ENCODE data around the gene CAMKMT. TPM values are rescaled to one million over a fixed set of nuclear protein-coding genes. Genes with fewer than 3 reads are reported as not detected.

The CAMKMT gene
- total and polyA plus RNA-seq, 9 of the 15 experiments (the other 6 are each of a cell fraction or from before 2014, with no cell fraction given), result 1.6 to 15.3 (median 7.4) TPM

DNA sequence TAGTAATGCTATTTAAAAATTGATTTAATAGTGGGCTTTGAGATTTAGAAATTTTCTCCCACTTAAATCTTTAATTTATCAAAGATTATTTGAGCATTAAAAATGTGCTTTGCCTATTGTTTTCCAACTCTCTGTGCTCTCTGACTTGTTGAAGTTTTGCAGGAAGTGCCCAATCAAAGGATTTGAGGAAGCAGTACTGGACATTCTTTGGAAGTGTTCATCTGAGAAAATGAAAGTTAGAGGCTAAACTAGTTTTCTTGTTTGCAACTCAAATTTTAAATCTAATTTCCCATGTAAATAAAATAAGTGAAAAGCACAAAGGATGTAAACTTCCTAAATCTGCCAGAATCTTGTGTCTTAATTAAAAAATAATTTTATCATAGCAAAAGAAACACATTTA, 89.1 kb downstream of the CAMKMT start:
- FAIRE-seq, result no peak
- no peaks in the 10 kb centered on the region for H3K4me1 ChIP-seq (replicated peaks in 1 of 2; ENCODE audit: control insufficient read depth in 2 of 2, insufficient read depth in 2 of 2, low read length in 2 of 2)
- no peak overlapping the region for H3K4me2 ChIP-seq (ENCODE audit: insufficient read depth, low read length)
- intact Hi-C loops (cut with micrococcal nuclease), result no loop called here
- H3K27me3 ChIP-seq (ENCODE audit: control insufficient read depth in 2 of 2, insufficient read depth in 2 of 2, low read length in 2 of 2), result no peaks in the 10 kb centered on the region
- POLR2A ChIA-PET, result interaction anchor here (1.2 kb wide), 1 partner anchor 14 kb away, joined by 3 read pairs; no protein-coding TSS in a partner anchor
- H3K9ac ChIP-seq (ENCODE audit: insufficient read depth in 1 of 2, low read depth in 2 of 2, low read length in 2 of 2), result no peak overlapping the region
- no TSS peak for BruUV-seq (replicated peaks)
- no peak overlapping the region for H2AFZ ChIP-seq (ENCODE audit: low read depth, low read length)
- no peaks in the 10 kb centered on the region for H3K9me3 ChIP-seq (replicated peaks; ENCODE audit: control insufficient read depth, insufficient read depth, low read depth, low read length)
- no peak for ATAC-seq
- CTCF ChIA-PET (ENCODE audit: low intra/inter-chr PET ratio), result no interaction called here
- no peaks in the 10 kb centered on the region for H4K20me1 ChIP-seq (replicated peaks; ENCODE audit: control insufficient read depth, insufficient read depth, low read length)
- TF ChIP-seq PHF20 (IDR thresholded peaks at IDR 0.05; ENCODE audit: partially characterized antibody) (no peak), HIVEP1 (CRISPR knock-in tag; IDR thresholded peaks at IDR 0.05) (no peak), ZNF561 (CRISPR knock-in tag; conservative IDR thresholded peaks at IDR 0.05) (no peak), ID3 (CRISPR knock-in tag; IDR thresholded peaks at IDR 0.05) (no peak), ID3 (tag; IDR thresholded peaks at IDR 0.05) (no peak), ATF3 (IDR thresholded peaks at IDR 0.05) (no peak), ATF3 (CRISPR knock-in tag; conservative IDR thresholded peaks at IDR 0.05) (no peak), SMARCB1 (IDR thresholded peaks at IDR 0.05; ENCODE audit: insufficient read length, low read depth) (no peak), ZKSCAN1 (IDR thresholded peaks at IDR 0.05; ENCODE audit: low read depth, low read length) (no peak)
- TF ChIP-seq, protein P1, sequence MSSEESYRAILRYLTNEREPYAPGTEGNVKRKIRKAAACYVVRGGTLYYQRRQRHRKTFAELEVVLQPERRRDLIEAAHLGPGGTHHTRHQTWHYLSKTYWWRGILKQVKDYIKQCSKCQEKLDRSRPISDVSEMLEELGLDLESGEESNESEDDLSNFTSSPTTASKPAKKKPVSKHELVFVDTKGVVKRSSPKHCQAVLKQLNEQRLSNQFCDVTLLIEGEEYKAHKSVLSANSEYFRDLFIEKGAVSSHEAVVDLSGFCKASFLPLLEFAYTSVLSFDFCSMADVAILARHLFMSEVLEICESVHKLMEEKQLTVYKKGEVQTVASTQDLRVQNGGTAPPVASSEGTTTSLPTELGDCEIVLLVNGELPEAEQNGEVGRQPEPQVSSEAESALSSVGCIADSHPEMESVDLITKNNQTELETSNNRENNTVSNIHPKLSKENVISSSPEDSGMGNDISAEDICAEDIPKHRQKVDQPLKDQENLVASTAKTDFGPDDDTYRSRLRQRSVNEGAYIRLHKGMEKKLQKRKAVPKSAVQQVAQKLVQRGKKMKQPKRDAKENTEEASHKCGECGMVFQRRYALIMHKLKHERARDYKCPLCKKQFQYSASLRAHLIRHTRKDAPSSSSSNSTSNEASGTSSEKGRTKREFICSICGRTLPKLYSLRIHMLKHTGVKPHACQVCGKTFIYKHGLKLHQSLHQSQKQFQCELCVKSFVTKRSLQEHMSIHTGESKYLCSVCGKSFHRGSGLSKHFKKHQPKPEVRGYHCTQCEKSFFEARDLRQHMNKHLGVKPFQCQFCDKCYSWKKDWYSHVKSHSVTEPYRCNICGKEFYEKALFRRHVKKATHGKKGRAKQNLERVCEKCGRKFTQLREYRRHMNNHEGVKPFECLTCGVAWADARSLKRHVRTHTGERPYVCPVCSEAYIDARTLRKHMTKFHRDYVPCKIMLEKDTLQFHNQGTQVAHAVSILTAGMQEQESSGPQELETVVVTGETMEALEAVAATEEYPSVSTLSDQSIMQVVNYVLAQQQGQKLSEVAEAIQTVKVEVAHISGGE (CRISPR knock-in tag; IDR thresholded peaks at IDR 0.05), result no peak
- TF ChIP-seq, protein P2, sequence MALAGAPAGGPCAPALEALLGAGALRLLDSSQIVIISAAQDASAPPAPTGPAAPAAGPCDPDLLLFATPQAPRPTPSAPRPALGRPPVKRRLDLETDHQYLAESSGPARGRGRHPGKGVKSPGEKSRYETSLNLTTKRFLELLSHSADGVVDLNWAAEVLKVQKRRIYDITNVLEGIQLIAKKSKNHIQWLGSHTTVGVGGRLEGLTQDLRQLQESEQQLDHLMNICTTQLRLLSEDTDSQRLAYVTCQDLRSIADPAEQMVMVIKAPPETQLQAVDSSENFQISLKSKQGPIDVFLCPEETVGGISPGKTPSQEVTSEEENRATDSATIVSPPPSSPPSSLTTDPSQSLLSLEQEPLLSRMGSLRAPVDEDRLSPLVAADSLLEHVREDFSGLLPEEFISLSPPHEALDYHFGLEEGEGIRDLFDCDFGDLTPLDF (CRISPR knock-in tag; IDR thresholded peaks at IDR 0.05), result no peak
- in situ Hi-C loops (cut with MboI), result no loop called here
- no peak for DNase-seq (ENCODE audit: extremely low read depth in 1 of 4, low spot score in 3 of 4)
- no peaks in the 10 kb centered on the region for H3K79me2 ChIP-seq (ENCODE audit: control insufficient read depth, insufficient read depth, low read length)
- no peak overlapping the region for H3K4me3 ChIP-seq
- no peak overlapping the region for H3K27ac ChIP-seq (ENCODE audit: extremely low read depth, low read depth, low read length)
- H3K9me1 ChIP-seq (ENCODE audit: control insufficient read depth, insufficient read depth, low read length), result no peaks in the 10 kb centered on the region
- H3K36me3 ChIP-seq (ENCODE audit: control insufficient read depth, insufficient read depth, low read length), result no peaks in the 10 kb centered on the region
